ENCODE results near the gene TEX19. TPM values are rescaled to one million over a fixed set of nuclear protein-coding genes. Genes with fewer than 3 reads are reported as not detected.

The TEX19 gene
- total and polyA plus RNA-seq, 9 of the 15 experiments (the other 6 are each of a cell fraction or from before 2014, with no cell fraction given): 0.10 to 4.9 (median 1.9) TPM

DNA sequence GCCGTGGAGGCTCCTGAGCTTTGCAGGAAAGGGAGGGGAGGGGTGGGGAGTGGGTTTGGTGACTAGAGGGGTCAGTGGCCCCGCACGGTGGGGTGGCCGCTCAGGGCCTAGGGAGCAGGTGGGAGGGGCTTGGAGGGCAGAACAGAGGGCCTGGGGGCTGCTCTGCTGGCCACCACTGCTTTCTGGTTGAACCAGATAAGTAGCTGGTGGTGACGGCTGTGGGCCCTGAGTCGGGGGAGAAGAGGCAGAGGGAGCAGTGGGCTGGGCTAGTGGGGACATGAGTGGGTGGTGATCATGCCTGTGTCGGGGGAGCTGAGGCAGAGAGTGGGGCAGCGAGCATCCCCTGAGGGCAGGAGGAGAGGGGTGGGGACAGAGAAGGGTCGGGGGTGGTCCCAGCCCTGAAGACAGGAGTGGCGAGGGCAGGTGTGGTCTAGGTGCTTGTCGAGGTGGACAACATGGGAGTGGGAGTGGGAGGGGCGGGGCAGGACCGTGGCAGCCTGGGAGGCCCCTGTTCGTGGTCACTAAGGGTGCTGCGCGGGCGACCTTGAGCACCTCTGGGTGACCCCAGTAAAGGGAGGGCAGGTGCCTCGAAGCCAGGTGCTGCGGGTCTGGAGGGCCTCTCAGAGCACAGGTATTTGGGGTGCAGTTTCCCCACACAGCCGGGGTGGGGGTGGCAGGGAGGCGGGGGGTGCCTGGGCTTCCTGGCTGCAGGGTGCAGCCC is 35.4 kb upstream of the TEX19 start (continued):
- TF ChIP-seq, protein P1, sequence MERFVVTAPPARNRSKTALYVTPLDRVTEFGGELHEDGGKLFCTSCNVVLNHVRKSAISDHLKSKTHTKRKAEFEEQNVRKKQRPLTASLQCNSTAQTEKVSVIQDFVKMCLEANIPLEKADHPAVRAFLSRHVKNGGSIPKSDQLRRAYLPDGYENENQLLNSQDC (CRISPR knock-in tag; IDR thresholded peaks at IDR 0.05): no peak
- no peak for TF ChIP-seq CREBBP (IDR thresholded peaks at IDR 0.05; ENCODE audit: low read depth, low read length)
- no peak for TF ChIP-seq ZNF347 (CRISPR knock-in tag; IDR thresholded peaks at IDR 0.05; ENCODE audit: low read depth)
- TF ChIP-seq BMI1 (IDR thresholded peaks at IDR 0.05; ENCODE audit: low read length): no peak
- no peak for TF ChIP-seq KDM2B (CRISPR knock-in tag; IDR thresholded peaks at IDR 0.05)
- no peak for TF ChIP-seq MAFG (tag; conservative IDR thresholded peaks at IDR 0.05)
- TF ChIP-seq, protein P2, sequence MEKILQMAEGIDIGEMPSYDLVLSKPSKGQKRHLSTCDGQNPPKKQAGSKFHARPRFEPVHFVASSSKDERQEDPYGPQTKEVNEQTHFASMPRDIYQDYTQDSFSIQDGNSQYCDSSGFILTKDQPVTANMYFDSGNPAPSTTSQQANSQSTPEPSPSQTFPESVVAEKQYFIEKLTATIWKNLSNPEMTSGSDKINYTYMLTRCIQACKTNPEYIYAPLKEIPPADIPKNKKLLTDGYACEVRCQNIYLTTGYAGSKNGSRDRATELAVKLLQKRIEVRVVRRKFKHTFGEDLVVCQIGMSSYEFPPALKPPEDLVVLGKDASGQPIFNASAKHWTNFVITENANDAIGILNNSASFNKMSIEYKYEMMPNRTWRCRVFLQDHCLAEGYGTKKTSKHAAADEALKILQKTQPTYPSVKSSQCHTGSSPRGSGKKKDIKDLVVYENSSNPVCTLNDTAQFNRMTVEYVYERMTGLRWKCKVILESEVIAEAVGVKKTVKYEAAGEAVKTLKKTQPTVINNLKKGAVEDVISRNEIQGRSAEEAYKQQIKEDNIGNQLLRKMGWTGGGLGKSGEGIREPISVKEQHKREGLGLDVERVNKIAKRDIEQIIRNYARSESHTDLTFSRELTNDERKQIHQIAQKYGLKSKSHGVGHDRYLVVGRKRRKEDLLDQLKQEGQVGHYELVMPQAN (IDR thresholded peaks at IDR 0.05; ENCODE audit: borderline replicate concordance): no peak
- no peak for TF ChIP-seq LARP7 (IDR thresholded peaks at IDR 0.05)
- TF ChIP-seq, protein P3, sequence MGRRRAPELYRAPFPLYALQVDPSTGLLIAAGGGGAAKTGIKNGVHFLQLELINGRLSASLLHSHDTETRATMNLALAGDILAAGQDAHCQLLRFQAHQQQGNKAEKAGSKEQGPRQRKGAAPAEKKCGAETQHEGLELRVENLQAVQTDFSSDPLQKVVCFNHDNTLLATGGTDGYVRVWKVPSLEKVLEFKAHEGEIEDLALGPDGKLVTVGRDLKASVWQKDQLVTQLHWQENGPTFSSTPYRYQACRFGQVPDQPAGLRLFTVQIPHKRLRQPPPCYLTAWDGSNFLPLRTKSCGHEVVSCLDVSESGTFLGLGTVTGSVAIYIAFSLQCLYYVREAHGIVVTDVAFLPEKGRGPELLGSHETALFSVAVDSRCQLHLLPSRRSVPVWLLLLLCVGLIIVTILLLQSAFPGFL (CRISPR knock-in tag; IDR thresholded peaks at IDR 0.05): no peak
- TF ChIP-seq, protein P4, sequence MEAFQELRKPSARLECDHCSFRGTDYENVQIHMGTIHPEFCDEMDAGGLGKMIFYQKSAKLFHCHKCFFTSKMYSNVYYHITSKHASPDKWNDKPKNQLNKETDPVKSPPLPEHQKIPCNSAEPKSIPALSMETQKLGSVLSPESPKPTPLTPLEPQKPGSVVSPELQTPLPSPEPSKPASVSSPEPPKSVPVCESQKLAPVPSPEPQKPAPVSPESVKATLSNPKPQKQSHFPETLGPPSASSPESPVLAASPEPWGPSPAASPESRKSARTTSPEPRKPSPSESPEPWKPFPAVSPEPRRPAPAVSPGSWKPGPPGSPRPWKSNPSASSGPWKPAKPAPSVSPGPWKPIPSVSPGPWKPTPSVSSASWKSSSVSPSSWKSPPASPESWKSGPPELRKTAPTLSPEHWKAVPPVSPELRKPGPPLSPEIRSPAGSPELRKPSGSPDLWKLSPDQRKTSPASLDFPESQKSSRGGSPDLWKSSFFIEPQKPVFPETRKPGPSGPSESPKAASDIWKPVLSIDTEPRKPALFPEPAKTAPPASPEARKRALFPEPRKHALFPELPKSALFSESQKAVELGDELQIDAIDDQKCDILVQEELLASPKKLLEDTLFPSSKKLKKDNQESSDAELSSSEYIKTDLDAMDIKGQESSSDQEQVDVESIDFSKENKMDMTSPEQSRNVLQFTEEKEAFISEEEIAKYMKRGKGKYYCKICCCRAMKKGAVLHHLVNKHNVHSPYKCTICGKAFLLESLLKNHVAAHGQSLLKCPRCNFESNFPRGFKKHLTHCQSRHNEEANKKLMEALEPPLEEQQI (IDR thresholded peaks at IDR 0.05): no peak
- no peak for TF ChIP-seq ZNF431 (CRISPR knock-in tag; IDR thresholded peaks at IDR 0.05)
- TF ChIP-seq, protein P5, sequence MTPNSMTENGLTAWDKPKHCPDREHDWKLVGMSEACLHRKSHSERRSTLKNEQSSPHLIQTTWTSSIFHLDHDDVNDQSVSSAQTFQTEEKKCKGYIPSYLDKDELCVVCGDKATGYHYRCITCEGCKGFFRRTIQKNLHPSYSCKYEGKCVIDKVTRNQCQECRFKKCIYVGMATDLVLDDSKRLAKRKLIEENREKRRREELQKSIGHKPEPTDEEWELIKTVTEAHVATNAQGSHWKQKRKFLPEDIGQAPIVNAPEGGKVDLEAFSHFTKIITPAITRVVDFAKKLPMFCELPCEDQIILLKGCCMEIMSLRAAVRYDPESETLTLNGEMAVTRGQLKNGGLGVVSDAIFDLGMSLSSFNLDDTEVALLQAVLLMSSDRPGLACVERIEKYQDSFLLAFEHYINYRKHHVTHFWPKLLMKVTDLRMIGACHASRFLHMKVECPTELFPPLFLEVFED (CRISPR knock-in tag; conservative IDR thresholded peaks at IDR 0.05): no peak
- no peak for TF ChIP-seq FIP1L1 (IDR thresholded peaks at IDR 0.05; ENCODE audit: low read depth, low read length, poor library complexity, severe bottlenecking)
- TF ChIP-seq, protein P6, sequence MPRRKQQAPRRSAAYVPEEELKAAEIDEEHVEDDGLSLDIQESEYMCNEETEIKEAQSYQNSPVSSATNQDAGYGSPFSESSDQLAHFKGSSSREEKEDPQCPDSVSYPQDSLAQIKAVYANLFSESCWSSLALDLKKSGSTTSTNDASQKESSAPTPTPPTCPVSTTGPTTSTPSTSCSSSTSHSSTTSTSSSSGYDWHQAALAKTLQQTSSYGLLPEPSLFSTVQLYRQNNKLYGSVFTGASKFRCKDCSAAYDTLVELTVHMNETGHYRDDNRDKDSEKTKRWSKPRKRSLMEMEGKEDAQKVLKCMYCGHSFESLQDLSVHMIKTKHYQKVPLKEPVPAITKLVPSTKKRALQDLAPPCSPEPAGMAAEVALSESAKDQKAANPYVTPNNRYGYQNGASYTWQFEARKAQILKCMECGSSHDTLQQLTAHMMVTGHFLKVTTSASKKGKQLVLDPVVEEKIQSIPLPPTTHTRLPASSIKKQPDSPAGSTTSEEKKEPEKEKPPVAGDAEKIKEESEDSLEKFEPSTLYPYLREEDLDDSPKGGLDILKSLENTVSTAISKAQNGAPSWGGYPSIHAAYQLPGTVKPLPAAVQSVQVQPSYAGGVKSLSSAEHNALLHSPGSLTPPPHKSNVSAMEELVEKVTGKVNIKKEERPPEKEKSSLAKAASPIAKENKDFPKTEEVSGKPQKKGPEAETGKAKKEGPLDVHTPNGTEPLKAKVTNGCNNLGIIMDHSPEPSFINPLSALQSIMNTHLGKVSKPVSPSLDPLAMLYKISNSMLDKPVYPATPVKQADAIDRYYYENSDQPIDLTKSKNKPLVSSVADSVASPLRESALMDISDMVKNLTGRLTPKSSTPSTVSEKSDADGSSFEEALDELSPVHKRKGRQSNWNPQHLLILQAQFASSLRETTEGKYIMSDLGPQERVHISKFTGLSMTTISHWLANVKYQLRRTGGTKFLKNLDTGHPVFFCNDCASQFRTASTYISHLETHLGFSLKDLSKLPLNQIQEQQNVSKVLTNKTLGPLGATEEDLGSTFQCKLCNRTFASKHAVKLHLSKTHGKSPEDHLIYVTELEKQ (CRISPR knock-in tag; IDR thresholded peaks at IDR 0.05): no peak
- TF ChIP-seq NFYB (IDR thresholded peaks at IDR 0.05; ENCODE audit: extremely low read depth, insufficient read length): no peak
- no peak for TF ChIP-seq RBM14 (IDR thresholded peaks at IDR 0.05; ENCODE audit: borderline replicate concordance, insufficient read depth, low read depth, low read length)
